HepG2 (cell line): ENCODE data around the gene STAB2.

Experiments used
- ATF3 ChIP-seq: sonication (generic); formaldehyde crosslinking; IDR thresholded peaks from 2 replicates; pipeline ENCODE4 v1.4.0; 2020; ENCODE audit warnings: missing genetic modification reagents
- EZH2 ChIP-seq: conservative IDR thresholded peaks from 2 replicates; pipeline ENCODE4 v1.6.1; 2012; ENCODE audit warnings: mild to moderate bottlenecking, low read depth, low read length, moderate library complexity
- KAT7 ChIP-seq: IDR thresholded peaks from 2 replicates; pipeline ENCODE4 v1.6.1; 2018; ENCODE audit warnings: borderline replicate concordance, missing compliant biosample characterization
- KDM4B ChIP-seq: sonication (generic); formaldehyde crosslinking; IDR thresholded peaks from 2 replicates; pipeline ENCODE4 v1.4.0; 2020; ENCODE audit warnings: missing genetic modification reagents
- TAF1 ChIP-seq: sonication (generic); formaldehyde crosslinking; IDR thresholded peaks from 2 replicates; pipeline ENCODE4 v1.4.0; 2020; ENCODE audit warnings: missing genetic modification reagents

- TF ChIP-seq KAT7 (CRISPR knock-in tag) (no peak), EZH2 (no peak), KDM4B (CRISPR knock-in tag) (no peak), TAF1 (CRISPR knock-in tag) (no peak), ATF3 (CRISPR knock-in tag) (no peak)
These were observed 70.3 kb downstream of the STAB2 start for GRCh38 chr12:103657331-103657730.
